HG02588 (cell line): ENCODE data around the gene RMC1.
"Not testable (repeated sequence)": the region's sequence is repeated elsewhere in the genome, so short reads cannot be mapped to it uniquely, and the experiment has no call there.

Experiments used
- ATAC-seq: cut with Tn5 transposase; IDR thresholded peaks from one replicate; pipeline ENCODE4 v1.9.1; 2021; ENCODE audit warnings: mild to moderate bottlenecking, moderate library complexity; ENCODE audit not compliant: unreplicated experiment

RMC1 gene

DNA sequence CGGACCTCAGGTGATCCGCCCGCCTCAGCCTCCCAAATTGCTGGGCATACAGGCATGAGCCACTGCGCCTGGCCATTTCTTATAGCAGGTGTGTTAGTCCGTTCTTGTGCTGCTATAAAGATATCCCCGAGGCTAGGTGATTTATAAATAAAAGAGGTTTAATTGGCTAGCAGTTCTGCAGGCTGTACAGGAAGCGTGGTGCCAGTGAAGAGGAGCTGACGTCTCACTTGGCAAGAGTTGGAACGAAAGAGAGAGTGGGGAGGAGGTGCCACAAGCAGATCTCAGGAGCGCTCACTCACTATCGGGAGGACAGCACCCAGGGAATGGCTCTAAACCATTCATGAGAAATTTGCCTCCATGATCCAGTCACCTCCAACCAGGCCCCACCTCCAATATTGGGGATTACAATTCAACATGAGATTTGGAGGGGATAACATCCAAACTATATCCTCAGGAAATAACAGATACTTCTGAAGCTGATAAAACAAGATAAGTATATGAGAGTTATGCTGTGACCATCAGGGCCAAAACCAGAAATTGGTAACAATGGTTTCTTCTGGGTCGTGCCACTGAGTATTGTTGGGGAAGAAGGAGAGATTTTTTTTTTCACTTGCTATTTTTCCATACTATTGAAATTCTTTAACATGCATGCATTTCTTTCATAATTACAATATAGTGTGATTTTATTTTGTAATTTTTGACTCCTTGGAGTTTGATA, 7.4 kb upstream of the RMC1 start:
- ATAC-seq, result no peak

DNA sequence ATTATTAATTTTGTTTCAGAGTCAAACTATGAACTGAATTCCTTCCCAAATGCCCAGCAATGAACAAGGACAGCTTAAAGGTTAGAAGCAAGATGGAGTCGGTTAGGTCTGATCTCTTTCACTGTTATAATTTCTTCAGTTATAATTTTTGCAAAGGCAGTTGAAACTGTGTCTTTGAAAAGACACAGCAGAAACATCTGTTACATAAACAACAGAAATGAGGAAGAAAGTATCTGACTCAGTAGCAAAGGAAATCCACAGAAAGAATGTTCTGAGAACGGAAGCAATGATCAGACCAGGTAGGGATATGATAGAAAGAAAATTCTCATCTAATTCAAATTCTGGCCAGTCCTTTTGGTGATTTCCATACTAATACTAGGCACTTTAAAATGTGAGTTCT, 5.2 kb upstream of the RMC1 start:
- ATAC-seq, result no peak

DNA sequence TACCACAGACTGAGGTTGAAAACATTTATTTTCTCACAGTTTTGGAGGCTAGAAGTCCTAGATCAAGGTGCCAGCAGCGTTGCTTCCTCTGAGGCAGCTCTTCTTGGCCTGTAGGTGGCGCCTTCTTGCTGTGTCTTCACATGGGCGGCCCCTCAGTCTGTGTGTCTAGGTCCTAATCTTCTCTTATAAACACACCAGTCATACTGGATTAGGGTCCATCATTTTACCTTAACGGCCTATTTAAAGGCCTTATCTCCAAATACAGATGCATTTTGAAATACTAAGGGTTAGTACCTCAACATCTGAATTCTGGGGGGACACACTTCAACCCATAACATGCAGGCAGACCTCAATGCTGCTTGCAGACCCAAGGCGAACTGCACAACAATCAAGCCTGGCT, 4.4 kb upstream of the RMC1 start:
- no peak for ATAC-seq

DNA sequence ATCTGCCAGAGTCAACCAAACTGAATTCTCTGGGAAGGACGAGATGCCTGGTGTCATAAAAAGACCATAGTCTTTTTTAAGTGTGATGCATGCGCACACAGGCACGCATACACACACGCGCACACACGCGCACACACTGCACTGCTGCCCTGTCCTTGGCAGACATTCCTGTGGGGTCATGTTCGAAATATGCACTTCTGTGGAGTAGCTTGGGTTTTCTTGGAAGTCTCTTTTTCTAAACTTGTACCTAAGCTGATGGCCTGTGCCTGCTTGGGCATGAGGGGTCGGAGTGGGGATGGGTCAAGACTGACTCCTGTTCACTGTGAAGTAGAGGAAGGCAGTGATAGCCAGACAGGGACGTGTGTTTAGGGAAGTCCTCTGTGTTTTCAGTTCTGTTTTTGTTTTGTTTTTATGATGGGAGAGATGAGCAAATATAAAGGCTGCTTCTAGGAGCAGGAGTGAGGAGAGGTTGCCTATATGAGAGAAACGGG, 4.0 kb upstream of the RMC1 start:
- no peak for ATAC-seq

DNA sequence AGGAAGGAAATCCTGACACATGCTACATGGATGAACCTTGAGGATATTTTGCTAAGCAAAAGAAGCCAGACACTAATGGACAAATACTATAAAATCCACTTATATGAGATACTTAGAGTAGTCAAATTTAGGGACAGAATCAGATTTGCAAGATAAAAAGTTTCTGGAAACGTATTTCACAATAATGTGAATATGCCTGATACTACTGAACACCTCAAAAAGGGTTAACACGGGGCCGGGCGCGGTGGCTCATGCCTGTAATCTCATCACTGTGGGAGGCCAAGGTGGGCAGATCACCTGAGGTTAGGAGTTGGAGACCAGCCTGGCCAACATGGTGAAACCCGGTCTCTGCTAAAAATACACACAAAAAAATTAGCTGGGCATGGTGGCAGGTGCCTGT, 1.7 kb upstream of the RMC1 start:
- ATAC-seq, result no peak

DNA sequence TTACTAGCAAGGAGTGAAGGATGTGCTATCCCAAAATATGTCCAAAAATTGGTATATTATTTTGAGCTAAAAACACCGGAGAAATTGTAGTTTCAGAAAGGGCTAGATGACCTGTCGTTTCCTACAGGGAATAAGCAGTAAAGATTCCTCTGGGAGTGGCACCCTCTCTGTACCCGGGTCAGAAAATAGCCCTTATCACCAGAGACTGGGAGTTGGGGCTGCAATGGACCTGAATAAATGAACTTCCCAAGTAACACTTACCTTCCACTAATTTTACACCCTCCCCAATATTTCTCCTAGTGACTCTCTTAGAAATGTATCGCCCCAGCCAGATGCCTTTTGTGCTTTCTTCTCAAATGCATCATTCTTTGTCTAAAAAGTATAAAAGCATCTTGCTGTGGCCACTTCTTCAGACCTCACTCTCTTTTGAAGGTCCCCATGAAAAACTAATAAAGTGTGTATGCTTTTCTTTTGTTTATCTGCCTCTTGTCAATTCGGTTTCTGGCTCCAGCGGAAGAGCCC, 734 bp upstream of the RMC1 start:
- no peak for ATAC-seq

DNA sequence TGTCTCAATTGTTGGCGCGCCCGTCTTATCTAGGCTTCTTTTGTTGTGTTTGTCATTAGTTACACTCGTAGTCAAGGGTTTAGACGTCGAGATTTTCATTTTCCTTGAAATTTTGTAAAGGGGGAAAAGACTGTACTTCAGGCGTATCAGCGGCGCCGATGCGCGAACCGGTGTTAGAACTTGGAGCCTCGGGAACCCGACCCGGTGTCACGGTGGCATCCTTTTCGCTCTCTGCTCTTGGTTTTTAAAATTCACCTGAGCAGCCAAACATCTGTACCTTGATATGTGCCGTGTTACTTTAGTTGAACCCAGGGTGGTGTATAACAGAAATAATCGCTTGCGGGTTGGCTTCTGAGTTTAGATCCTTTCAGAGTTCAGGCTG, 643 bp downstream of the RMC1 start:
- ATAC-seq, result no peak

DNA sequence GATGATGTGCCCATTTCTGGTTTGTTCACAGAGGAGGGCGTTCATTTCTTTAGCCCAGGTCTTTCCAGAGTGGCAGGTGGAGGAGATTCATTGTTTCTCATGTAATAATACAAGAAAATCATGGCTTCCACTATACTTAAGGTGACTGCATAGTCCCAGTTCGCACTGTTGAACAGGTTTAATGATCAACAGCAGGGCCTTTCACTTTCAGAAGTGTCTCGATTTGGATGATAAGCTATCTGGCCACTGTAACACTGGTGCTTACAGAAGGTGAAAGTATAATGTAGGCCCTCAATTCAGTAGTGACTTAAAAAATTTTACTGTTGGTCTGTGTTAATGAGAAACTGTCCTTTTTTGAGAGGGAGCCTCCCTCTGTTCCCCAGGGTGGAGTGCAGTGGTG, 1.4 kb downstream of the RMC1 start:
- ATAC-seq, result peak; percentile 37

DNA sequence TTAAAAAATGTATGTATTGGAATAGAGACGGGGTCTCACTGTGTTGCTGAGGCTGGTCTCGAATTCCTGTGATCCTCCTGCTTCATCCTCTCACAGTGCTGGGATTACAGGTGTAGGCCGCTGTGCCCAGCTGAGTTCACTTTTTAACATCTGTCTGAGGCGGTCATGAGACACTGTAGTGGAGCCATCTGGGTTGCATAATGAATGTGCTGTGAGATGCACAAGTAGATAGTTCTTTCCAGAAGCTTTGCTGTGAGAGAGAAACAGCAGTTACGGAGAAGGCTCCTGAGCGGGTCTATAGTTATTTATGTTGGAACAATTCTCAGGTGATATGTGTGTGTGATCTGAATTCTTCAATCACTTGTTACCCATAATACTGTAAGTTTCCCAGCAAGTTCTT, 3.1 kb downstream of the RMC1 start:
- ATAC-seq, result no peak

DNA sequence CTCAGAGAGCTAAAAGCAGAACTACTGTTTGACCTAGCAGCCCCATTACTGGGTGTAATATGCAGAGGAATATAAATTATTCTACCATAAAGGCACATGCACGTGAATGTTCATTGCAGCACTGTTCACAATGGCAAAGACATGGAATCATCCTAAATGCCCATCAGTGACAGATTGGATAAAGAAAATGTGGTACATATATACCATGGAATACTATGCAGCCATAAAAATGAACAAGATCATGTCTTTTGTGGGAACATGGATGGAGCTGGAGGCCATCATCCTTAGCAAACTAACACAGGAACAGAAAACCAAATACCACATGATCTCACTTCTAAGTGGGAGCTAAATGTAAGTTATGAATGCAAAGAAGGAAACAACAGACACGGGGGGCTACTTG, 7.6 kb downstream of the RMC1 start:
- ATAC-seq, result not testable (repeated sequence)

DNA sequence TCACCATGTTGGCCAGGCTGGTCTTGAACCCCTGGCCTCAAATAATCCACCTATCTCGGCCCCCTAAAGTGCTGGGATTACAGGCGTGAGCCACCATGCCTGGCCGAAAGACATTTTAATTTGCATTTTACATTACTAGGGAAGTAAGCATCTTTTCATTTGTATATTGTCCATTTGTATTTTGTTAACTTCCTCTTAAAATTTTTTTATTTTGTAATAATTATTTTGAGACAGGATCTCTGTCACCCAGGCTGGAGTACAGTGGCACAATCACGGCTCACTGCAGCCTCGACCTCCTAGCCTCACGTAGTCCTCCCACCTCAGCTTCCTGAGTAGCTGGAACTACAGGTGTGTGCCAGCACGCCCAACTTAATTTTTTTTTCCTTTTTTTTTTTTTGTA, 8.9 kb downstream of the RMC1 start:
- not testable (repeated sequence) for ATAC-seq

DNA sequence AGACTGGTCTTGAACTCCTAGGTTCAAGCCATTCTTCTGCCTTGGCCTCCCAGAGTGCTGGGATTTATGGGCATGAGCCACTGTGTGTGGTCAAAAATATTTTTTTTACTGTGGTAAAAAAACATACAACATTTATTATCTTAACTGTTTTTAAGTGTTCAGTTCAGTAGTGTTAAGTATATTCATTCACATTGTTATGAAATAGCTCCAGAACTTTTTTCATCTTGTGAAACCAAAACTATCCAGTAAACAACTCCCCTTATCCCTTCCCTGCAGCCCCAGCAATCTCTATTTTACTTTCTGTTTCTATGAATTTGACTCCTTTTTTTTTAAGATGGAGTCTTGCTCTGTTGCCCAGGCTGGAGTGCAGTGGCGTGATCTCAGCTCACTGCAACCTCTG, 9.3 kb downstream of the RMC1 start:
- ATAC-seq, result no peak

DNA sequence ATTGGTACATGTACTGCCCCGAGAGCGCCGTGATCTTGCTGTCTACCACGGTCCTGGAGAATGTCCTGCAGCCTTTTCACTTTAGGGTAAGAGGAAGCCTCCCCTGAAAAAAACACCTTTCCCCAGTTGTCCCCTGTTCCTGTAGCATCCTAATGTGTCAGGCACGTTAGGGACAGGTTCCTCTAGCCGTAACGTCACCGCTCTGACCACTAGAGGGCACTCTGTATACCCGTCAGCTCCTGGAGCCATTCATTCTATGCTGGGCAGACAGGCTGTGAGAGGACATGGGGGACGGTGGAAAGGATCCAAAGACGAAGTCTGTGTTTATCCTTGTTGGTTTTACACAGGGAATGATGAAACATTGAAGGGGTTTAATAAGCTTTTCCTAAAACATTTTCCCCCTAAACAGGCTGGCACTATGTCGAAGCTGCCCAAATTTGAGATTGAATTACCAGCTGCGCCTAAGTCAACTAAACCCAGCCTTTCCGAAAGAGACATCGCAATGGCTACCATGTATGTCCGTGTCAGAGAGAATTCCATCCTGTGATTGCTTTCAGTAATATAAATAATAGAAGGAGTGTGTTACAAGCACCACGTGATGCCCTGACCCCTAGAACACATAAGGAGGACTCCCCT, 12.7 kb downstream of the RMC1 start:
- ATAC-seq, result peak; percentile 76

DNA sequence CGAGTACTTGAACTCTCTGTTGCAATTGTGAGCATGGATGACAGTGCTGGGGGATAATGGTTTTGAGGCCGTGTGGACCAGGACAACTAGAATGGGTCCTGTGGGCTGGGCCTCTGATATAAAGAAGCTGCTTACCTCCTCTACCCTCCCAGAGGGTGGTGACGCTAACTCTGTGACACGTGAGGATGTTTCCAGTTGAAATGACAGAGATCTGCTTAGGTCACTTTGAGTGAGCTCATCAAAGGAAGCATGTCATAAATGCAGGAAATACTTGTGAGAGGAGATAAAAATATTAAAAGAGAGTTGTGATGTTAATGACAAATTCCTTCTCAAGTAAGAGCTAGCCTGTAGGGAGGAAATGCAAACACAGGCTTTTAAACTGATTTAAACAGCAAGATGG, 16.4 kb downstream of the RMC1 start:
- no peak for ATAC-seq

DNA sequence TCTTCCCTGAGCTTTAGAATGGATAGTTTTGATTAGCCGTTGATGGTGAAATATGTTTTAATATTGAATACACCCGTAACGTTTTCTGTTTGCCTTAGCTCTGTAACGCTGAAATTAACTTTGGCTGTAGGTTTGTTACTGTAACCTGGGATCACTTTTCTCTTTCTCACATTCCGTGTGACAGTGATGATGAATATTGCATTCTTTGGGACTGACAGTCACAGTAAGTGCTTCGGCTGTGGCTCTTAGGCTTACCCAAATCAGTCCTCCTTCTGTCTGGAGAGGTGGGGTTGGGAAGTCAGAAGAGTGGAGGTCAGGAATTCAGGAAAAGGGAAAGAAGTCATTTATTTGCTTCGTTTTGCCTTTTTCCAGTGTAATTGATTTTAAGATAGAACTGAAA, 18.0 kb downstream of the RMC1 start:
- no peak for ATAC-seq

DNA sequence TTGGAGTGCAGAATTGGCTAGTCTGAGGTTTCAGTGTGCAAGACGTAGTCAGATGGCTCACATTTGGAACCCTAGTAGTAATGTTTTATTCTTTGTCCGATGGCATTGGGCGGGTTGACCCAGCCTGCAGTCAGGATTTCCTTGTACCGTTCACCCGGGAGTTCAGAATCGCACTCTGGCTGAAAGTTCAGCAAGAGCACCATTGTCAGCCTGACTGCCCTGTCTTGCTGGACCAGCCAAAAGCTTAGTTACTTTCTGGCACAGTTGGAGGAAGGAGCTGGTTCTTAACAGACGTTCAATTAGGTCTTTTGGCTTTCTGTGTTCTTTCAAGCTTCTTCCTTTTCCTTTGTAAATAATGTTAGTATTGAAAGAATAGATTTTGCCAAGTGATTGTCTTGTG, 18.6 kb downstream of the RMC1 start:
- ATAC-seq, result no peak

DNA sequence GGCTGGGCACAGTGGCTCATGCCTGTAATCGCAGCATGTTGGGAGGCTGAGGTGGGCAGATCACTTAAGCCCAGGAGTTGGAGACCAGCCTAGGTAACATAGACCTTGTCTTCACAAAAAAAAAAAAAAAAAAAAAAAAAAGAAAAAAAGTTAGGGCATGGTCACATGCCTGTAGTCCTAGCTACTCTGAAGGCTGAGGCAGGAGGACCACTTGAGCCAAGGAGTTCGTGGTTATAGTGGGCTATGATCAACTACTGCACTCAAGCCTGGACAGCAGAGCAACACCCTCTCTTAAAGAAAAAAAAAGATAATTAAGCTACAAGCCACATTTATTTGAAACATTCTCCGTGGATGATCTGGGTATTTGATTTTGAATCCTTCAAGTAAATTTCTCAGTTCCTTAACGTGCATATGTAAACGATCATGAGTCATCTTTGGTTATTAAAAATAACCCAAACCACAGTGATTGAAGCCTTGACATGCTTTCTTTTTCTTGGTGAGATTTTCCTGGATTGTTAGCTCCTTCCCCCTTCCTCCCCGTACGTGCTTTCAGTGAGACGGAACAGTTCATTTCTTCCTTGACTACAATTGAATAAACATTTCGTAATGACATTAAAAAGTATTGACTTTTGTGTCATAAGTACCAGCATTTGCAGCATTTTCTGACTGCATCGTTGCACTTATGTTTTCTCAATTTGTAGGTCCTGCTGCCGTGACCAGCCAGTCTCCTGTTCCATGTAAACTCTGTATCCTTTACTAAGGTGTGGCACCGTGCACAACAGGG, 20.3 kb downstream of the RMC1 start:
- no peak for ATAC-seq

DNA sequence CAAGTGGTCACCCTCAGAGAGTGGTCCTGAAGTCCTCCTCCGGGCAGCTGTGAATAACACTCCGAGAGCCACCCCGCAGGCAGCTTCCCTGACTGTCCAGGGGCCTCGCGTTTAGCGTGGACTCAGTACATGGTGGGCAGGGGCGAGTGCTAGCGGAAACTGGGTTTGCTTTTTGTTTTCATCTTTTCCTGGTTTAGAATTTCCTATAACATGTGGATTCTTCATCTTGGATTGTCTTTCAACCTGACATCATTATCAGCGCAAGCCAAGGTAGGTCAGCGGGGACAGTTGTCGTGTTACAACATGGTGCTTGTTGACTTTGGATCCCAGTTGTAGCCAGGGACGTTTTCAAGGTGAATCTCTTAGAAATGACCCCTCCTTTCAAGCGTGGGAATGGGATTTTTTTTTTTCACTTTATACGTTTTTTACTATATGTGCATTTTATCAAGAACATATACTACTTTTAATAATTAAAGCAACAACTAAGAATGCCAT, 20.9 kb downstream of the RMC1 start:
- ATAC-seq, result no peak

DNA sequence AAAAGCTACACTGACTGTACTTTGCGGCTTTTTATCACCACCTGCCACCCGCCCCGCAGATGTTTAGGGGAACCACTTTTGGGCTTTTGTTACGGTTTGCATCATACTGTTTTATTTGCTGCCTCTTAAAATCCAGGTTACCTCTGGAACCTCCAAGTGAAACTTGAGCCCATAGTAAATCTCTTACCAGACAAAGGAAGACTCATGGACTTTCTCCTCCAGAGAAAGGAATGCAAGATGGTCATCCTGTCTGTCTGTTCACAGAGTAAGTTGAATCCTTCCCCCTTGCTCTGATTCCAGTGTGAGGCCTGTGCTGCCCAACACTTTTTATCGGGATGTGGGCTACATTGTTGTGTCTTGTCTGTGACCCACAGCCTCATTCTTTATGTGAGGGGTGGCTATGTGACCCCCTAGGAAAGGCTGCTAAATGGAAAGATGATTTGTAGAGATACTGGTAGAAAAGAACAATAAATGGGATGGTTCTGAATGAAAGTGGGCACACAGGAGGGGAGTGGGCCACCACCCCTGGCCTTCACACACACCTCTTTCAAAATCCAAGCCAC, 23.3 kb downstream of the RMC1 start:
- ATAC-seq, result no peak

DNA sequence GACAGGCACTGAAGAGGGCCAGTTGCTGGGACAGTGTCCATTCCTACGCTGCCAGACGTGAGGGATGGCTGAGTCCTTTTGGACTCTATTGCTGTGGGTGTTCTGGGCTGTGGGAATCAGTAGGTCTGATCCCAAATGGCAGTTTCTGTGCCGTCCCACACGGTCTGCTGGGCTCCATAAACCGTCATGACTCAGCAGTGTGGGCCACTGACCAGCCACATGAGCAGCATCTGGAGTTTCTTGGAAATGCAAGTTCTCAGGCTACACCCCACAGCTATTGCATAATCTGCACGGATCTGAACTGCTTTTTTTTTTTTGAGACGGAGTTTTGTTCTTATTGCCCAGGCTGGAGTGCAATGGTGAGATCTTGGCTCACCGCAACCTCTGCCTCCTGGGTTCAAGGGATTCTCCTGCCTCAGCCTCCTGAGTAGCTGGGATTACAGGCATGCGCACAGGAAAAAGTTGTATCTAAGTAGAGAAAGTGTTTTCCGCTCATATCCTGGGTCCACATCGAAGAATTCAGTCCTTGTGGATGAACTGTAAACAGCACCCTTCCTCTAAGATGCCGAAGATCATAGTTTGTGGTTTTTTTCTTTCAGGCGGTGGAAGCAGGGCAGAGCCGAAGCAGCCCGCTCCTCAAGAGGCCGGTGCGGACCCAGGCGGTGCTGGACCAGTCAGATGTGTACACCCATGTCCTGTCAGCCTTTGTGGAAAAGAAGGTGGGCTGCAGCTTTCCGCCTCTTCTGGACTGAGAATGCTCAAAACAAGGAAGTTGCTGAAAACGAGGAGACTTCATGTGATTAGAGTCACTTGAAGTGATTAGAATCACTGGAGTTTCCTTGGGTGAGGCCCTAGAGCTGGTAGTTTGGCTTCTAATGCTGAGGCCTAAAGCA, 25.5 kb downstream of the RMC1 start:
- no peak for ATAC-seq
